ENCODE results near the gene TRAF3.
"Not testable (repeated sequence)": the region's sequence is repeated elsewhere in the genome, so short reads cannot be mapped to it uniquely, and the experiment has no call there.

The TRAF3 gene

DNA sequence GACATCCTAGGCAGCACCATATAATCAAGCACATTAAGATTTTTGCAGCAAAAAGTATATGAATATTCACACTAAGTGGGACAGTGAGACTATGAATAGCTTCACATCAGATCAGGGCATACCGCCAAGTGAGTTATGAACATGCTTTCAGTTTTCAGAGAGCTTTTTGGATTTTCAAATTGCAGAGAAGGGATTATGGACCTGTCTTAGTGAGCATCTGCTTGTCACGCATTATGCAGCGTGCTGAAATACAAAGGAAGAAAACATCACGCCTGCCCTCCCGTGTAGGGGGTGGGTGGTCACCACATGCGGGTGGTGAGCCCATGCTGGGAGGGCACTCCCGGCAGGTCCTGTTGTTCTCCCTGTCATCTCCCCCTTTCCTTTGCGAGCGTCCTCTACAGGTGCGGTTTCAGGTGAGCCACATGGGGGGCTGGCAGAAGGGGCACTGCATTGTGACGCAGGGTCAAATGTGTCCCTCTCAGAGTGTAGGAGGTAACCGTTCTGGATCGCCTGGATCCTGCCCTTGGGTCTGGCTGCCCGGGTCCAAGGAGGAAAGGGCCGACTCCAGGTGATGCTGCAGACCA lies 42.6 kb downstream of the TRAF3 start:
- H3K9me3 ChIP-seq (ENCODE audit: control insufficient read depth, low read length), result no peaks in the 10 kb centered on the region
- no peaks in the 10 kb centered on the region for H3K36me3 ChIP-seq (ENCODE audit: control insufficient read depth, insufficient read depth, low read length)
- DNase-seq, result no peak
- no peak overlapping the region for H3K4me3 ChIP-seq (ENCODE audit: insufficient read depth, low read depth, low read length, poor library complexity, severe bottlenecking)
- H3K4me1 ChIP-seq (ENCODE audit: control insufficient read depth, insufficient read depth, low read length, poor library complexity, severe bottlenecking), result peaks cover 27% of the 10 kb centered on the region
- H3K27me3 ChIP-seq (replicated peaks; ENCODE audit: control insufficient read depth, insufficient read depth, low read length, poor library complexity, severe bottlenecking), result no peaks in the 10 kb centered on the region
- peak overlapping the region; percentile 29 for H3K27ac ChIP-seq (ENCODE audit: insufficient read depth, low read length, poor library complexity, severe bottlenecking)

DNA sequence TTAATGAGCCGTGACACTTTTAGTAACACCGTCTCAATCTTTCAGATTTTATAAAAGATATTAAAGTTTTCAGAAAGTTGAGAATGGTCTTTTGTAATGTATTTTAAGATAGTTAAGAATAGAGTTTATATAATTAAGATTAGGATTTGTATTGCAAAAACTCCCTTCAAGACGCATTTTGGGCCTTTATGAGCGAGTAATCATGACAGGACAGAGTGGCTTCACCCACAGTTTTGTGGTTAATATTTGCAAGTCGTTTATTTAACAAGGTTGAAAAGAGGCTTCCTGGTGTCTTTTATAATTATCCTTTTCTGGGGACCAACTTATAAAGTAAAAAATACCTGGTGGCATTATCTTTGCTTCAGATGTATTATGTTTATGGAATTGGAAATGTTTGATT lies 44.0 kb downstream of the TRAF3 start:
- peaks cover 27% of the 10 kb centered on the region for H3K4me1 ChIP-seq (ENCODE audit: control insufficient read depth, insufficient read depth, low read length, poor library complexity, severe bottlenecking)
- H3K4me3 ChIP-seq (ENCODE audit: insufficient read depth, low read depth, low read length, poor library complexity, severe bottlenecking), result no peak overlapping the region
- no peaks in the 10 kb centered on the region for H3K27me3 ChIP-seq (replicated peaks; ENCODE audit: control insufficient read depth, insufficient read depth, low read length, poor library complexity, severe bottlenecking)
- H3K27ac ChIP-seq (ENCODE audit: insufficient read depth, low read length, poor library complexity, severe bottlenecking), result no peak overlapping the region
- no peak for DNase-seq
- no peaks in the 10 kb centered on the region for H3K36me3 ChIP-seq (ENCODE audit: control insufficient read depth, insufficient read depth, low read length)
- H3K9me3 ChIP-seq (ENCODE audit: control insufficient read depth, low read length), result no peaks in the 10 kb centered on the region

DNA sequence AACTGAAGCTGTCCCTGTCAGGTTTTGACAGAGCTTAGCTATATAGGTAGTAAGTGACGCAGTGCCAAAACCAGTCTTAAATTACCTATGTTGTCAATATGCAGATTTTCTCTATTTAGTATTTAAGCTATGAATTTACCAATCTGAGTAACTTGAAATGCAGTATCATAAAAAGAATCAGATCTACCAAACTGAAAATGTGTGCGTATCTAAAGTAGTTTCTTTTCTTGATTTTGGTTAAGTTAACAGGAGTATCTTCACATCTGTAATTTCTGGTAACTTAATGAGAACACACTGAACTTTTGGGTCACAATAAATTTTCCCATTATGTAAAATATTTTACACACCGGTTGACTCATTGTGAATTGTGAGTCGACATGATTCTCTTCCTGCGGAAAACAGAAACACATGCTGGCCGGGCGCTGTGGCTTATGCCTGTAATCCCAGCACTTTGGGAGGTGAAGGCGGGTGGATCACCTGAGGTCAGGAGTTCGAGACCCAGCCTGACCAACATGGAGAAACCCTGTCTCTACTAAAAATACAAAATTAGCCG lies 45.1 kb downstream of the TRAF3 start:
- Histone ChIP-seq H3K4me3 (ENCODE audit: insufficient read depth, low read depth, low read length, poor library complexity, severe bottlenecking) (no peak overlapping the region), H3K27me3 (replicated peaks; ENCODE audit: control insufficient read depth, insufficient read depth, low read length, poor library complexity, severe bottlenecking) (no peaks in the 10 kb centered on the region), H3K27ac (ENCODE audit: insufficient read depth, low read length, poor library complexity, severe bottlenecking) (no peak overlapping the region), H3K4me1 (ENCODE audit: control insufficient read depth, insufficient read depth, low read length, poor library complexity, severe bottlenecking) (peaks cover 27% of the 10 kb centered on the region), H3K9me3 (ENCODE audit: control insufficient read depth, low read length) (no peaks in the 10 kb centered on the region), H3K36me3 (ENCODE audit: control insufficient read depth, insufficient read depth, low read length) (no peaks in the 10 kb centered on the region)
- no peak for DNase-seq

DNA sequence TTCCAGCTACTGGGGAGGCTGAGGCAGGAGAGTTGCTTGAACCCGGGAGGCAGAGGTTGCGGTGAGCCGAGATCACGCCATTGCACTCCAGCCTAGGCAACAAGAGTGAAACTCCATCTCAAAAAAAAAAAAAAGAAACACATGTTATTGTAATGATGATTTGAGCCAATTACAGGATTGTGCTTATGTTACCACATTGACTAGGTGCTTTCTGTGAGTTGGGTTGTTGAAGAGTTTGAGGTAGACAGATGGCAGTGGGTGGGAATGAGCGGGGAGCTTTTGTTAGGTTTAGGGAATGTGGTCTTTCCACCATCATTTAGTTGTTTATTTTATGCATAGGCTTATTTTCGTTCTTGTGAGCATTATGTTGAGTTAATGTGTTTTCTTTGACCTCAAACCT lies 45.6 kb downstream of the TRAF3 start:
- not testable (repeated sequence) for H3K27ac ChIP-seq (ENCODE audit: insufficient read depth, low read length, poor library complexity, severe bottlenecking); H3K4me3 ChIP-seq (ENCODE audit: insufficient read depth, low read depth, low read length, poor library complexity, severe bottlenecking); H3K27me3 ChIP-seq (replicated peaks; ENCODE audit: control insufficient read depth, insufficient read depth, low read length, poor library complexity, severe bottlenecking); H3K9me3 ChIP-seq (ENCODE audit: control insufficient read depth, low read length); DNase-seq; H3K36me3 ChIP-seq (ENCODE audit: control insufficient read depth, insufficient read depth, low read length)
- H3K4me1 ChIP-seq (ENCODE audit: control insufficient read depth, insufficient read depth, low read length, poor library complexity, severe bottlenecking), result peaks cover 25% of the 10 kb centered on the region

DNA sequence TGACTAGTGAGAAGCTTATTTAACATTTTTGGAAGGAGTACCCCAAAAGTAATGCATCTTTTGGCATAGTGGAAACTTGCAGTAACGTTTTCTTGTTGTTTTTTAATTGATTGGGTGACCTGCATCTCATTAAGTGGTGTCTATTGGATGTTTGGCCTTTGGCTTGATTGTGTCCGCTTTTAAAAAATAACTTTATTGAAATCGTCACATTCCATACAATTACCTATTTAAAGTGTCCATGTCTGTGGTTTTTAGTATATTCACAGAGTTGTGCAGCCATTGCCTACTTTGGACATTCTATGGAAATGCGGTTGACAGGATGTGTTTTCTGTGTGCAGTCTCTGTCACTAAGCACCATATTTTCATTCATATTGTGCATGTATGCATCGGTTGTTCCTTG lies 46.3 kb downstream of the TRAF3 start:
- Histone ChIP-seq H3K4me3 (ENCODE audit: insufficient read depth, low read depth, low read length, poor library complexity, severe bottlenecking) (no peak overlapping the region), H3K9me3 (ENCODE audit: control insufficient read depth, low read length) (no peaks in the 10 kb centered on the region), H3K27ac (ENCODE audit: insufficient read depth, low read length, poor library complexity, severe bottlenecking) (no peak overlapping the region), H3K36me3 (ENCODE audit: control insufficient read depth, insufficient read depth, low read length) (no peaks in the 10 kb centered on the region), H3K4me1 (ENCODE audit: control insufficient read depth, insufficient read depth, low read length, poor library complexity, severe bottlenecking) (peaks cover 19% of the 10 kb centered on the region), H3K27me3 (replicated peaks; ENCODE audit: control insufficient read depth, insufficient read depth, low read length, poor library complexity, severe bottlenecking) (no peaks in the 10 kb centered on the region)
- no peak for DNase-seq

DNA sequence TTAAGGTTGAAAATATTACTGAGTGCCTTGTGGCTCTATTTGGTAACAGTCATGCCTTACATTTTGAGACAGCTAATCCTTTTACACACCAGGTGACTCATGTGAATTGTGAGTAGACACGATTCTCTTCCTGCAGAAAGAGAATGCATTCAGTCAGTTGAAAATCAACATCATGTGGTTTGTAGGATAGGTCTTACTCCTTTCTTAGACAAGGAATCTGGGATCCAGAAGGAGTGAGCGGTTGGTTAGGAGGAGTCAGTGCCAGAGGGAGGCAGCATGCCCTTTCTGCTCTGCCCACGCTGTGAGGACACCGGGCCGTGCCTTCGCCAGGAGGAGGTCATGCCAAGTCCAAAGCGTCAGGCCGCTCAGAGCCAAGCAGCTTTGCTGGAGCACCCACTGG lies 47.6 kb downstream of the TRAF3 start:
- no peak for DNase-seq
- Histone ChIP-seq H3K4me3 (ENCODE audit: insufficient read depth, low read depth, low read length, poor library complexity, severe bottlenecking) (no peak overlapping the region), H3K27ac (ENCODE audit: insufficient read depth, low read length, poor library complexity, severe bottlenecking) (no peak overlapping the region), H3K4me1 (ENCODE audit: control insufficient read depth, insufficient read depth, low read length, poor library complexity, severe bottlenecking) (peaks cover 9% of the 10 kb centered on the region), H3K9me3 (ENCODE audit: control insufficient read depth, low read length) (no peaks in the 10 kb centered on the region), H3K27me3 (replicated peaks; ENCODE audit: control insufficient read depth, insufficient read depth, low read length, poor library complexity, severe bottlenecking) (no peaks in the 10 kb centered on the region), H3K36me3 (ENCODE audit: control insufficient read depth, insufficient read depth, low read length) (no peaks in the 10 kb centered on the region)

DNA sequence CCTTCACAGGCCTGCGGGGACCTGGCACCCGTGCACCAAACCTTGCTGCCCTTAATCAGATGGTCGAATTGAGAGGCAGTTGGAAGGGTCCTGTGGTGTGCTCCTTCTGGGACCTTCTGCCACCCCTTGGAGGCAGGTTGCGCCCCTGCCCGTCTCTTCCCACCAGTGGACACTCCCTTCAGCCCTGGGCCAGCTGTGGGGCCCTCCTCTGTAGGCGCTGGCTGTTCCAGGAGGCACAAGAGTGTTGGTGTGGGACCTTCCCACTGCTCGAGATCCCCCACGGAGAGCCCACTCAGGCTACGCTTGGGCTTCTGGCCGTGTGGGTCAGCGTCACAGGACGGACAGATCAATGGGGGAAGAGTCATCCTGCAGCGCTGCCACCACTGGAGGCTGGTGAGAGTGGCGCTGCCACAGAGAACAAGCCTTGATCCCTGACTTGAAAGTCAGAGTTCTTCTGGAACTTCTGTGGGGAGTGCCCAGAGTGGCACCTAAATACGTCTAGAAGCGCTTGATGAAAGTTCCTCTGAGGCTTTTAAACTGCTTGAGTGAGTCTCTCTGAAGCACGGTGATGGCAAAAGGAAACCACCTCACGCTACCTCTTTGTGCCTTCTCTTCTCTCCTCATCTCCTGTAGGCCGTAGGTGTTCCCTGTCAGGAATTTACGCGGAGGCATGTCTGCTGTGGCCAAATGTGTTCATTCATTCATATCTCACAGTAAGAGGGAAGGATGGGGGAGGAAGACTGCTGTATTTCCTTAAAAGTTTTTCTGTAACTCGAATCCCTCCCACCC lies 48.3 kb downstream of the TRAF3 start:
- Histone ChIP-seq H3K27ac (ENCODE audit: insufficient read depth, low read length, poor library complexity, severe bottlenecking) (no peak overlapping the region), H3K9me3 (ENCODE audit: control insufficient read depth, low read length) (no peaks in the 10 kb centered on the region), H3K4me3 (ENCODE audit: insufficient read depth, low read depth, low read length, poor library complexity, severe bottlenecking) (no peak overlapping the region), H3K27me3 (replicated peaks; ENCODE audit: control insufficient read depth, insufficient read depth, low read length, poor library complexity, severe bottlenecking) (no peaks in the 10 kb centered on the region), H3K4me1 (ENCODE audit: control insufficient read depth, insufficient read depth, low read length, poor library complexity, severe bottlenecking) (peaks cover 6% of the 10 kb centered on the region), H3K36me3 (ENCODE audit: control insufficient read depth, insufficient read depth, low read length) (peaks cover under 1% of the 10 kb centered on the region)
- DNase-seq, result no peak

DNA sequence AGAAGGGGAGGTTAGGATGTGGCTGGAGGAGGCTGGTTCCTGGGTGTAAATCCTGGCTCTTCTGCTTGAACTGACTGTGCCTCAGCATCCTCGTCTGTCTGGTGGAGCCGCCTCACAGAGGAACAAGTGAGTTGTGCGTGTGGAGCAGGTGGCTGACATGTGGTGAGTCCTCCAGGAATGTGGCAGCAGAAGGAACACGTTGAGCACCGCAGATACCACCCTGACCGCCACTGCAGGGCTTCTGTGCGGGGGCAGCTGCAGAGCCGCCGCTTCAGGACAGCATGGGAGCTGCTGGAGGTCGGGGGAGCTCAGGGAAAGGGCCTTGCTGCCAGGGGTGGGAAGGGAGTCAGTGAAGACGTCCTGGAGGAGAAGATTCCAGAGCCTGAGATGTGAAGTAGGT lies 48.9 kb downstream of the TRAF3 start:
- H3K4me1 ChIP-seq (ENCODE audit: control insufficient read depth, insufficient read depth, low read length, poor library complexity, severe bottlenecking), result peaks cover 3% of the 10 kb centered on the region
- no peak overlapping the region for H3K27ac ChIP-seq (ENCODE audit: insufficient read depth, low read length, poor library complexity, severe bottlenecking)
- peaks cover 7% of the 10 kb centered on the region for H3K36me3 ChIP-seq (ENCODE audit: control insufficient read depth, insufficient read depth, low read length)
- H3K4me3 ChIP-seq (ENCODE audit: insufficient read depth, low read depth, low read length, poor library complexity, severe bottlenecking), result no peak overlapping the region
- no peaks in the 10 kb centered on the region for H3K9me3 ChIP-seq (ENCODE audit: control insufficient read depth, low read length)
- no peaks in the 10 kb centered on the region for H3K27me3 ChIP-seq (replicated peaks; ENCODE audit: control insufficient read depth, insufficient read depth, low read length, poor library complexity, severe bottlenecking)
- no peak for DNase-seq

DNA sequence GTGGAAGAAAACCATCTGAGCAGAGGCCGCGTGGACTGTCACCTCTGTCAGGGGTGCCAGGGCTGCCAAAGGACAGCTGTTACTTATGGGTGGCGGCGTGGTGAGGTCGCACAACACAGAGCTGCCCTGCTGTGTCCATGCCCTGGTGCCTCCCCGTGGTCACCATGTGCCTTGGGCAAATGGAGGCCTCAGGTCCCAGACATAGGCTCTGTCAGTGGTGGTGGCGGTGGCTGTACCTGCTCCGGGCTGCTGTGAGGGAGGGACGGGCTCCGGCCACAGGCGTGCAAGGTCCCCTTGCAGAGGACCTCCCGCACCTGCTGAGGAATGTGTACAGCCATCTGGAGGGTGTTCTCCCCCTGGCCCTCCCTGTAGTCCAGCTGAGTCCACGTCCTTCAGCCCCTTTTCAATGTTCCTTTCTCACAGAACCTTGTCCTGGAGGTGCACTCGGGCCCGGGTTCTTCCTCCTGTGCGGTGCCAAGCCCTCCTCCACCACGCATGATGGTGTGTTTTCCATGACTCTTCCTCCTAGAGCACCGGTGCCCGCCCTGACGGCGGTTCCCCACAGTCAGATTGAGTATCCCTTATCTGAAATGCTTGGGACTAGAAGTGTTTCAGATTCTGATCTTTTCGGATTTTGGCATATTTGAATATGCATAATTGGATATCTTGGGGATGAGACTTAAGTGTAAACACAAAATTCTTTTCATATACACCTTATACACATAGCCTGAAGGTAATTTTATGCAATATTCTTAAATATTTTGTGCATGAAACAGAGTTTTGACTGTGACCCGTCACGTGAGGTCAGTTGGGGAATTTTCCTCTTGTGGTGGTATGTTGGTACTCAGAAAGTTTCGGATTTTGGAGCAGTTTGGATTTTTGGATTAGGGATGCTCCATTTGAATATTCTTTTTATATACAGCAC lies 49.8 kb downstream of the TRAF3 start:
- Histone ChIP-seq H3K4me3 (ENCODE audit: insufficient read depth, low read depth, low read length, poor library complexity, severe bottlenecking) (no peak overlapping the region), H3K4me1 (ENCODE audit: control insufficient read depth, insufficient read depth, low read length, poor library complexity, severe bottlenecking) (no peaks in the 10 kb centered on the region)

More for the DNA sequence above, 49.8 kb downstream of the TRAF3 start:
- no peak for DNase-seq
- Histone ChIP-seq H3K27me3 (replicated peaks; ENCODE audit: control insufficient read depth, insufficient read depth, low read length, poor library complexity, severe bottlenecking) (no peaks in the 10 kb centered on the region), H3K9me3 (ENCODE audit: control insufficient read depth, low read length) (no peaks in the 10 kb centered on the region), H3K36me3 (ENCODE audit: control insufficient read depth, insufficient read depth, low read length) (peaks cover 13% of the 10 kb centered on the region), H3K27ac (ENCODE audit: insufficient read depth, low read length, poor library complexity, severe bottlenecking) (no peak overlapping the region)

All from effector memory CD4-positive, alpha-beta T cell (primary cell).